ENCODE measurements around the gene LRRC56. TPM values are rescaled to one million over a fixed set of nuclear protein-coding genes. Genes with fewer than 3 reads are reported as not detected.

LRRC56 gene
- total RNA-seq, 1 experiment from 2014 or later: 0.34 TPM

- DNase-seq (ENCODE audit: low read depth): no peak
Measured at GRCh38 chr11:540583-541432, 3.5 kb downstream of the LRRC56 start.

- DNase-seq (ENCODE audit: low read depth): no peak
Measured at GRCh38 chr11:541433-541885, 4.1 kb downstream of the LRRC56 start.

DNA sequence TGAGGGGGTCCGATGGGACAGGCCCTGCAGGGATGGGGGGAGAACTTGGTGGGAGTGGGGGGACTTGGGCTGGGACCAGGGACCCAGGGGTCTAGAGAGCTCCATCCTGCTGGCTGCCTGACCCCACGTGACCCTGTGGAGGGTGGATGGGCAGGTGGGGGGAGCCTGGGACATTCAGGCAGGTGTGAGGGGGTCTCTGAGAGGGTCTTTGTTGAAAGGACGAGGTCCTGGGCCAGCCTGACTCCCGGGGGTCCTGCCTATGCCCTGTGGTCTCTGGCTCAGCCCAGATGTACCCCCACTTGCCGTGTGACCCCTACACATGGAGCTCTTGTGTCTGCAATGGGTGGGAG, 7.5 kb downstream of the LRRC56 start:
- no peak for DNase-seq (ENCODE audit: low read depth)

- DNase-seq (ENCODE audit: low read depth): no peak
Measured at GRCh38 chr11:545171-545570, 7.8 kb downstream of the LRRC56 start.

DNA sequence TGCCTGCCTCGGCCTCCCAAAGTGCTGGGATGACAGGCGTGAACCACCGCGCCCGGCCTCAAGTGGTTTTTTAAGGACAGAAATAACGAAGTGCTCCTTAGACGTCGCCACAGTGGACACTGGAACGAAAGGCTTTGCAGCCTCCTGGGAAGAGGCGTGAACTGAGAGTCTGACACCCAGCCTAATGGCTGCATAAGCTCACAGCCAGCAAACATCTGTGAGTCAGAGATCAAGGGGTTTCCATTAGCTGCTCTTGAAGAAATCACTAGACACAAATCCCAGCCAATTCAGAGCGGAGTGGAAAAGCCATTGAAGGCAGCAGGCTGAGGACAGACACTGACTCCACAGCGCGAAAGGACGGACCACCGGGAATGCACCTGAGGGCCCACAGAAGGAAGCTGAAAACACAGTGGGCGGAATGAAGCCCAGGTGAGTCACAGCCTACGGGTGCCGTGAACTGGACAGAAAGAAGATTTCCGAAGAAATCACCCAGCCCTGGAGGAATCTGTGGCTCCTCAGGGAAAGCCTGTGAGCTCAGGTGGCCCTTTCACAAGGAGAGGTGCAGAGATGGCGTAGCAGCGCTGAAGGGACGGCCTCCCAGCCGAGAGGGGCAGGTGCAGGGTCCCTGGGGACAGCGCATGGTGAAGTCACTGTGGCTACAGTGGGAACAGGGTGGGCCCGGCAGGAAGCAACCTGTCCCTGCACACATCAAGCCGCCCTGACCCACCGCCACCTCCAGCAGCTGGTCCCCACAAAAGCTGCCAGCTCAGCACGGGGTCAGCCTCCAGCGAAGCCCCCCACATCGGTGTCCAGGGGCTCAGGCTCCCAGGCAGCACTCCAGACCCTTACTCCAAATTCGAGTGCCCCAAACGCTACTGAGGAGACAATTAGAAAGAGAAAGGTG, 11.6 kb downstream of the LRRC56 start:
- no peak for DNase-seq (ENCODE audit: low read depth)

GRCh38 chr11:550021-550745, 12.9 kb downstream of the LRRC56 start:
- DNase-seq (ENCODE audit: low read depth): no peak

GRCh38 chr11:550746-551085, 13.4 kb downstream of the LRRC56 start:
- DNase-seq (ENCODE audit: low read depth): no peak

- DNase-seq (ENCODE audit: low read depth): no peak
Measured at GRCh38 chr11:551131-551530, 13.8 kb downstream of the LRRC56 start.

DNA sequence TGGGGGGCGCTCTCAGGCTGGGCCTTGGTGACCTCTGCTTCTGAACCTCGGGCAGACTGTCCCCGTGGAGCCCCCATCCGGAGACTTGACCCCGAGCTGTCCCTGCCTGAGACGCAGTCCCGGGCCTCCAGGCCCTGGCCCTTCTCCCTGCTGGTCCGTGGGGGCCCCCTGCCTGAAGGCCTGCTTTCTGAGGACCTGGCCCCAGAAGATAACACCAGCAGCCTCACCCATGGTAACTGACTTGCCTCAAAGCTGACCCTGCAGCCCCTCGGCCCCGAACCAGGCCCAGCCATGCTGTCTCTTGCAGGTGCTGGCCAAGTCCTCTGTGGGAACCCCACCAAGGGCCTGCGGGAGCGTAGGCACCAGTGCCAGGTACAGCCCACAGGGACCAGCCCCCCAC, 14.3 kb downstream of the LRRC56 start:
- no peak for DNase-seq (ENCODE audit: low read depth)

GRCh38 chr11:553083-553987, 16.0 kb downstream of the LRRC56 start:
- no peak for DNase-seq (ENCODE audit: low read depth)

- no peak for DNase-seq (ENCODE audit: low read depth)
Measured at GRCh38 chr11:553988-554340, 16.6 kb downstream of the LRRC56 start.

DNA sequence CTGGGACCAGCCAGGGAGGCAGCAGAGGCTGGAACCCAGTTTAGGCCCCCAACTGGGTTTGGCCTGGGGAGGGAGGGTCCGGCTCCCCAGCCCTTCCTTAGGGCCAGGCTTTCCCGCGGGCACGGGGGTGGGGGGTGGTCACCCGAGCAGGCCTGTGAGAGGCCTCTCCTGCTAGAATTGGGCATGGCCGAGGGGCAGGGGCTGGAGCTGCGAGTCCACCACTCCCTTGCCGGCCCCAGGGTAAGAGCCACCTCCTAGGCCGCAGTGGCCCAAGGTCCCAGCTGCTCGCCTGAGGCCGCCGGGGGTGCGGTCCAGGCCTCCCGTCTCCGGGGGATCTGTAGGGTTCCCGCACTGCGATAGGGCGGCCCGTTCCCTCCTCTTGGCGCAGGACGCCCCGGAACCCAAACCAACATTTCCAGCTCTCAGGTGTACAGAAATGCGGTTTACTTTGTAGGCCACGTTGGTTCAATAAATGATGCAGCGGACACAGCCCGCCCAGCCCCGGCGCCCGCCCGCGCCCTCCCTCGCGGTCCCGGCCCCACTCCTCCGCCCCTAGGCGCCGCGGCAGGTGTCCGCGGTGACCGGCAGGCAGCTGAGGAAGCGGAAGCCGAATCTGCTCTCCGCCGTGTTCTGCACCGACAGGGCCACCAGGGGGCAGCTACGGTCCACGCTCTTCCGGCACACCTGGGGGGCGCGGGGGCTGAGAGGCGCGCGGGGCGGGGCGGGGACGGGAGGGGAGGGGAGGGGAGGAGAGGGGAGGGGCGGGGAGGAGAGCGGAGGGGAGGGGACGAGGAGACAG, 17.3 kb downstream of the LRRC56 start:
- DNase-seq (ENCODE audit: low read depth): no peak

- no peak for DNase-seq (ENCODE audit: low read depth)
Measured at GRCh38 chr11:555227-555779, 18.0 kb downstream of the LRRC56 start.

GRCh38 chr11:555780-556661, 18.7 kb downstream of the LRRC56 start:
- no peak for DNase-seq (ENCODE audit: low read depth)

DNA sequence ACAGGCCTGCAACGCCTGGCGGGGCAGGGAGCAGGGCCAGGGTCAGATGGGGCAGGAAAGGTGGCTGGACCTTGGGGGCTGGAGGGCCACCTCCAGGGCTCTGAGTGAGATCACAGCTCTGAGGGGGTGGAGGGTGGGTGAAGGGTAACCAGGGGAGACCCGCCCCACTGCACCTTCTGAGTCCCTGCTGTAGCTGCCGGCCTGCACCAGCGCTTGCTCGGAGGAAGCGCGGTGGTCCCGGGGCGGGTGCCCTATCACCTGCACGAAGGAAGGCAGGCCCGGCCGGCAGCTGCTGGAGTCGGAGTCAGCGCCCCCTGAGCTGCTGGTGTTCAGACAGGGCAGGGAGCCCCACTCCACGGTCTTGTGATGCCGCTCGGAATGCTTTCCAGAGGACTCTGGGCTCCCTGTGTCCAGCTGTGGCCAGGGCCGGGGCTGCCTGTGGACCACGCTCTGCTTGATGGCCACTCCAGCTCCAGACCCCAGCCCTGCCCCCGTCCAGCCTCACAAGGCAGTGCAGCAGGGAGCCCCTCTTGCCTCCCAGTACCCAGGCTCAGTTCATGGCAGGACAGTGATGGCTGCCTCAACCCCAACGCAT, 19.4 kb downstream of the LRRC56 start:
- no peak for DNase-seq (ENCODE audit: low read depth)

GRCh38 chr11:557328-558132, 20.2 kb downstream of the LRRC56 start:
- DNase-seq (ENCODE audit: low read depth): no peak

- no peak for DNase-seq (ENCODE audit: low read depth)
Measured at GRCh38 chr11:558503-558902, 21.2 kb downstream of the LRRC56 start.
